HEK293 (cell line): ENCODE data around the gene GBP3.
"Not testable (repeated sequence)": the region's sequence is repeated elsewhere in the genome, so short reads cannot be mapped to it uniquely, and the experiment has no call there.

Source experiments
- CTCF ChIA-PET: fragments of 350-600 bp; formaldehyde crosslinking; extraction: SDS; loops from one replicate; lab custom pipeline; 2021; ENCODE audit warnings: antibody characterized with exemption; lab: Yijun Ruan, JAX
- POLR2A ChIA-PET: fragments of 300-600 bp; formaldehyde crosslinking; extraction: SDS; loops from one replicate; lab custom pipeline; 2020; ENCODE audit warnings: antibody characterized with exemption, inconsistent platforms; lab: Yijun Ruan, JAX
- H3K27ac ChIP-seq: fragments of 200-500 bp; sonication (Bioruptor generic); 2 replicates; pipeline ENCODE4 v1.5.1; 2014; ENCODE audit warnings: low read depth, low read length, control low read depth, inconsistent platforms; ENCODE audit errors: extremely low read depth
- H3K36me3 ChIP-seq, 2 experiments: fragments of 200-500 bp in 1 of 2; sonication (Bioruptor generic) in 1 of 2; 1 replicate in 1 of 2; 2 replicates in 1 of 2; pipeline ENCODE4 v1.5.1; 2014 to 2017; ENCODE audit warnings: inconsistent platforms in 2 of 2, low read length in 2 of 2; ENCODE audit not compliant: control insufficient read depth in 2 of 2, insufficient read depth in 1 of 2
- H3K4me1 ChIP-seq: fragments of 200-500 bp; sonication (Bioruptor generic); 2 replicates; pipeline ENCODE4 v1.5.1; 2014; ENCODE audit warnings: mild to moderate bottlenecking, low read length, inconsistent platforms; ENCODE audit not compliant: control insufficient read depth, insufficient read depth
- H3K4me3 ChIP-seq: 2 replicates; pipeline ENCODE4 v1.5.1; 2011; ENCODE audit warnings: low read depth, mild to moderate bottlenecking, control low read depth, low read length, moderate library complexity
- H3K9me3 ChIP-seq: fragments of 200-500 bp; sonication (Bioruptor generic); 2 replicates; pipeline ENCODE4 v1.5.1; 2014; ENCODE audit warnings: low read depth, low read length, inconsistent platforms; ENCODE audit not compliant: control insufficient read depth, insufficient read depth
- EGR2 ChIP-seq: fragments of 450-650 bp; formaldehyde crosslinking; IDR thresholded peaks from 2 replicates; pipeline ENCODE4 v1.5.1; 2016; ENCODE audit warnings: low read depth, missing biosample characterization, missing genetic modification characterization
- SALL2 ChIP-seq: fragments of 450-650 bp; formaldehyde crosslinking; IDR thresholded peaks from 2 replicates; pipeline ENCODE4 v1.5.0; 2017; ENCODE audit warnings: missing biosample characterization, mild to moderate bottlenecking, missing genetic modification characterization, borderline replicate concordance
- TRIM28 ChIP-seq: IDR thresholded peaks from 2 replicates; pipeline ENCODE4 v1.6.1; 2011; ENCODE audit warnings: low read length, control low read depth, borderline replicate concordance
- ZNF394 ChIP-seq: fragments of 450-650 bp; formaldehyde crosslinking; IDR thresholded peaks from 2 replicates; pipeline ENCODE4 v1.5.1; 2016; ENCODE audit warnings: missing biosample characterization, missing genetic modification characterization, mild to moderate bottlenecking, moderate library complexity, borderline replicate concordance
- ZNF423 ChIP-seq: fragments of 450-650 bp; formaldehyde crosslinking; IDR thresholded peaks from 2 replicates; pipeline ENCODE4 v1.5.1; 2016; ENCODE audit warnings: missing biosample characterization, missing genetic modification characterization
- ZNF488 ChIP-seq: fragments of 450-650 bp; formaldehyde crosslinking; IDR thresholded peaks from 2 replicates; pipeline ENCODE4 v1.5.1; 2016; ENCODE audit warnings: missing biosample characterization, missing genetic modification characterization
- ZNF544 ChIP-seq: fragments of 450-650 bp; formaldehyde crosslinking; IDR thresholded peaks from 2 replicates; pipeline ENCODE4 v1.5.0; 2017; ENCODE audit warnings: missing biosample characterization, missing genetic modification characterization
- ZNF610 ChIP-seq: fragments of 450-650 bp; formaldehyde crosslinking; IDR thresholded peaks from 2 replicates; pipeline ENCODE4 v1.5.1; 2016; ENCODE audit warnings: missing biosample characterization, missing genetic modification characterization, borderline replicate concordance
- ZXDB ChIP-seq: fragments of 450-650 bp; formaldehyde crosslinking; IDR thresholded peaks from 2 replicates; pipeline ENCODE4 v1.5.1; 2016; ENCODE audit warnings: missing biosample characterization, missing genetic modification characterization

The GBP3 gene

DNA sequence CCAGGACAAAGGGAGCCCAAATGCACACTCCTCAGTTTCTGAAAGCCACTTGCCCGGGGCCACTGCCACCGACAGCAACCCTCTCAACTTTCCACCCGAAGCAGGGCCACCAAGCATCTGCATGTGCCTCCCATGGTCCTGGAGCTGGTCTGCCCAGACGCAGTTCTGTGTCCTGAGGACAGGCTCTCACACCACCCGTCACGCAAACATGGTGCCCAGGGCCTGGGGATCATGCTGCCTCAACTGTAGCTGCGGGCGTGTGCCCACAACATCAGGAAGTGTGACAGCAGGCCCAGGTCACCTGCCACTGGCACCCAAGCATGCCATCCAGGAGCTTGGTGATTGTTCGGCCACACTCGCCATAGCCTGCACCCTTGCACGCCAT is 28.0 kb upstream of the GBP3 start (continued):
- TF ChIP-seq ZXDB (tag by site-specific recombination) (no peak), ZNF488 (tag by site-specific recombination) (no peak)

GRCh38 chr1:89049901-89050648 is 27.4 kb upstream of the GBP3 start:
- CTCF ChIA-PET = interaction anchor here (0.6 kb wide), 1 partner anchor 307 kb away, joined by 3 read pairs; no protein-coding TSS in a partner anchor
- H3K27ac ChIP-seq, POLR2A ChIA-PET: not testable (repeated sequence)

GRCh38 chr1:89049187-89049586 is 26.5 kb upstream of the GBP3 start:
- POLR2A ChIA-PET, H3K9me3 ChIP-seq, H3K4me1 ChIP-seq, H3K27ac ChIP-seq, CTCF ChIA-PET, H3K36me3 ChIP-seq, H3K4me3 ChIP-seq: not testable (repeated sequence)

More at GRCh38 chr1:89049901-89050648, 27.4 kb upstream of the GBP3 start:
- H3K36me3 ChIP-seq, H3K4me3 ChIP-seq, H3K9me3 ChIP-seq, H3K4me1 ChIP-seq: not testable (repeated sequence)

- TF ChIP-seq ZNF610 (tag by site-specific recombination) (no peak), ZNF394 (no peak), TRIM28 (no peak)
- H3K27ac ChIP-seq = no peak overlapping the region
- ChIA-PET POLR2A (no interaction called here), CTCF (no interaction called here)
- no peaks in the 10 kb centered on the region for H3K9me3 ChIP-seq
- H3K4me1 ChIP-seq = no peaks in the 10 kb centered on the region
- H3K4me3 ChIP-seq = no peak overlapping the region
- no peaks in the 10 kb centered on the region for H3K36me3 ChIP-seq
Observed at GRCh38 chr1:89047734-89048133, 25.1 kb upstream of the GBP3 start.

DNA sequence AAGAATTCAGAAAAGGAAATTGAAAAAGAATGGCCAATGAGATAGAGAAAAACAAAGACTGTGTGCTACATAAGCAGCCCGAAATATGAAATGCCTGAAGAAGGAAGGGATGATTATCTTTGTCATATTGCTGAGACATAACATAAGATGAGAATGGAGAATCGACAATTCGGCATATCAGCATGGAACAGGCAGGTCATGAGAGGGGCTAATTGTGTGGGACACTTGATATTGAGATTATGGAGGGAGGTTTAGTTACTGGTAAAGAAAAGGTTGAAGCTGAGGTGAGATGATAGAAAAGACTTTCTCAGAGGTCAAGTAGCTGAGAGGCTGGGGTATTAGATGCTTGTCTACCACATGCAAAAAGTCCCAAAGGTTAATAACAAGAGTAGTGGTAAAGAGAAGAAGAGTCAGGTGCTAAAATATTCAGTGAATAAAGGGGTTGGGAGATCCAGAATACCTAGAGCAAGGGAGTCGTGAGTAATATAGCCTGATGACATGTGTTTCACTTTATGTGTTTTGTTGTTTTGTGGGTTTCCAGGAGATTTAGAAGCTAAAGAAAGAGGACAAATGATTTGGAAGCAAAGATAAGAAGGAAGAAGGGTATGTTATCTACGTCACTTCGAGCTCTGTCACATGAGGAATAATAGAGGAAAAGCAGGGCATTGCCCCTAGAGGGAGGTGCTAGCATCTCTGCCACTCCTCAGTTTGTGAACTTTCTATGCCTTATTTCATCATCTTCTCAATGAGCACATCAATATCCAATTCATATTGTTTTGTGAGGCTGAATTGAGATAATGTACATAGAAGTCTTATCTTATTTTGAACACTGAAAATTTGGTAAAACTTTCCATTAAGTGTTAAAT is 23.9 kb upstream of the GBP3 start:
- CTCF ChIA-PET = interaction anchor here (0.9 kb wide), 1 partner anchor 76 kb away, joined by 3 read pairs; no protein-coding TSS in a partner anchor
- H3K4me1 ChIP-seq, POLR2A ChIA-PET, H3K4me3 ChIP-seq, H3K9me3 ChIP-seq, H3K36me3 ChIP-seq, H3K27ac ChIP-seq: not testable (repeated sequence)

GRCh38 chr1:89044970-89045721 is 22.5 kb upstream of the GBP3 start:
- CTCF ChIA-PET = interaction anchor here (0.6 kb wide), 1 partner anchor 167 kb away, joined by 3 read pairs; no protein-coding TSS in a partner anchor

More at GRCh38 chr1:89044970-89045721, 22.5 kb upstream of the GBP3 start:
- no peak overlapping the region for H3K4me3 ChIP-seq
- POLR2A ChIA-PET = no interaction called here
- TF ChIP-seq ZNF544 (no peak), SALL2 (tag by site-specific recombination) (no peak), ZNF423 (tag by site-specific recombination) (no peak), EGR2 (tag by site-specific recombination) (no peak)
- H3K36me3 ChIP-seq = no peaks in the 10 kb centered on the region
- H3K4me1 ChIP-seq = no peaks in the 10 kb centered on the region
- no peaks in the 10 kb centered on the region for H3K9me3 ChIP-seq
- no peak overlapping the region for H3K27ac ChIP-seq
